GM18505 (cell line): ENCODE measurements around the gene ABHD15.

Experiments
- ATAC-seq: cut with Tn5 transposase; IDR thresholded peaks from one replicate; pipeline ENCODE4 v1.9.1; 2021; ENCODE audit not compliant: unreplicated experiment
- POLR2A ChIP-seq: IDR thresholded peaks from 4 replicates; pipeline ENCODE4 v1.6.1; 2011; ENCODE audit warnings: borderline replicate concordance; ENCODE audit not compliant: insufficient read depth, insufficient read length; ENCODE audit errors: extremely low read depth

The ABHD15 gene

GRCh38 chr17:29566473-29567303 lies at the start of gene ABHD15:
TSS of gene ABHD15 (minus strand) at chr17:29567037. CDS start at chr17:29566966, 71 bp downstream.
- ATAC-seq, result no peak
- no peak for TF ChIP-seq POLR2A

GRCh38 chr17:29615492-29616299 lies 48.9 kb upstream of the ABHD15 start:
- ATAC-seq, result peak; percentile 49
- TF ChIP-seq POLR2A, result no peak

GRCh38 chr17:29615048-29615385 lies 48.2 kb upstream of the ABHD15 start:
- no peak for TF ChIP-seq POLR2A
- ATAC-seq, result no peak

- ATAC-seq, result no peak
- TF ChIP-seq POLR2A, result no peak
These were observed 47.7 kb upstream of the ABHD15 start for GRCh38 chr17:29614349-29615047.

- no peak for ATAC-seq
- TF ChIP-seq POLR2A, result no peak
These were observed 47.0 kb upstream of the ABHD15 start for GRCh38 chr17:29613856-29614255.

GRCh38 chr17:29613352-29613837 lies 46.6 kb upstream of the ABHD15 start:
- no peak for TF ChIP-seq POLR2A
- no peak for ATAC-seq

- no peak for TF ChIP-seq POLR2A
- no peak for ATAC-seq
These were observed 45.8 kb upstream of the ABHD15 start for GRCh38 chr17:29612404-29613280.

- no peak for TF ChIP-seq POLR2A
- no peak for ATAC-seq
These were observed 45.2 kb upstream of the ABHD15 start for GRCh38 chr17:29612094-29612403.

- no peak for ATAC-seq
These were observed 44.7 kb upstream of the ABHD15 start for GRCh38 chr17:29611351-29612093.

GRCh38 chr17:29610395-29610794 lies 43.6 kb upstream of the ABHD15 start:
- no peak for TF ChIP-seq POLR2A
- ATAC-seq, result no peak

More at GRCh38 chr17:29611351-29612093, 44.7 kb upstream of the ABHD15 start:
- TF ChIP-seq POLR2A, result no peak

- no peak for TF ChIP-seq POLR2A
- ATAC-seq, result no peak
These were observed 42.1 kb upstream of the ABHD15 start for GRCh38 chr17:29608986-29609385.
